ENCODE data around the gene INSR.
A peak's percentile ranks its signal among the peaks of the same experiment; 100 is the strongest.

INSR gene

GRCh38 chr19:7272856-7273578, 21.2 kb downstream of the INSR start:
- H3K4me1 Mint-ChIP-seq (ENCODE audit: low read depth) = peaks cover 8% of the 10 kb centered on the region
- H3K27me3 Mint-ChIP-seq = no peaks in the 10 kb centered on the region
- H3K9me3 Mint-ChIP-seq = no peaks in the 10 kb centered on the region
- no peak overlapping the region for H3K4me3 Mint-ChIP-seq
- no peaks in the 10 kb centered on the region for H3K36me3 Mint-ChIP-seq (ENCODE audit: low read depth)
- H3K27ac Mint-ChIP-seq = no peak overlapping the region

- H3K9me3 Mint-ChIP-seq = no peaks in the 10 kb centered on the region
- H3K4me3 Mint-ChIP-seq = no peak overlapping the region
- H3K27ac Mint-ChIP-seq = no peak overlapping the region
- H3K36me3 Mint-ChIP-seq (ENCODE audit: low read depth) = no peaks in the 10 kb centered on the region
- peaks cover 8% of the 10 kb centered on the region for H3K4me1 Mint-ChIP-seq (ENCODE audit: low read depth)
- H3K27me3 Mint-ChIP-seq = no peaks in the 10 kb centered on the region
Measured at GRCh38 chr19:7268705-7269098, 25.5 kb downstream of the INSR start.

- H3K4me3 Mint-ChIP-seq = no peak overlapping the region
- peak overlapping the region; percentile 58 for H3K27ac Mint-ChIP-seq
- no peaks in the 10 kb centered on the region for H3K9me3 Mint-ChIP-seq
- peaks cover 5% of the 10 kb centered on the region for H3K4me1 Mint-ChIP-seq (ENCODE audit: low read depth)
- no peaks in the 10 kb centered on the region for H3K36me3 Mint-ChIP-seq (ENCODE audit: low read depth)
- H3K27me3 Mint-ChIP-seq = no peaks in the 10 kb centered on the region
Measured at GRCh38 chr19:7267792-7268704, 26.2 kb downstream of the INSR start.

GRCh38 chr19:7266832-7267231, 27.4 kb downstream of the INSR start:
- no peaks in the 10 kb centered on the region for H3K4me1 Mint-ChIP-seq (ENCODE audit: low read depth)
- H3K4me3 Mint-ChIP-seq = no peak overlapping the region
- no peaks in the 10 kb centered on the region for H3K9me3 Mint-ChIP-seq
- H3K27ac Mint-ChIP-seq = no peak overlapping the region
- H3K27me3 Mint-ChIP-seq = no peaks in the 10 kb centered on the region
- no peaks in the 10 kb centered on the region for H3K36me3 Mint-ChIP-seq (ENCODE audit: low read depth)

- no peak overlapping the region for H3K27ac Mint-ChIP-seq
Measured at GRCh38 chr19:7265963-7266362, 28.3 kb downstream of the INSR start.

GRCh38 chr19:7264858-7265257, 29.4 kb downstream of the INSR start:
- no peak overlapping the region for H3K27ac Mint-ChIP-seq

More at GRCh38 chr19:7265963-7266362, 28.3 kb downstream of the INSR start:
- no peak overlapping the region for H3K4me3 Mint-ChIP-seq
- H3K27me3 Mint-ChIP-seq = no peaks in the 10 kb centered on the region
- no peaks in the 10 kb centered on the region for H3K36me3 Mint-ChIP-seq (ENCODE audit: low read depth)
- H3K9me3 Mint-ChIP-seq = no peaks in the 10 kb centered on the region
- no peaks in the 10 kb centered on the region for H3K4me1 Mint-ChIP-seq (ENCODE audit: low read depth)

GRCh38 chr19:7263521-7263920, 30.7 kb downstream of the INSR start:
- Mint-ChIP-seq H3K36me3 (ENCODE audit: low read depth) (no peaks in the 10 kb centered on the region), H3K27me3 (no peaks in the 10 kb centered on the region), H3K4me1 (ENCODE audit: low read depth) (no peaks in the 10 kb centered on the region), H3K27ac (no peak overlapping the region), H3K9me3 (no peaks in the 10 kb centered on the region), H3K4me3 (no peak overlapping the region)

More at GRCh38 chr19:7264858-7265257, 29.4 kb downstream of the INSR start:
- no peaks in the 10 kb centered on the region for H3K9me3 Mint-ChIP-seq
- H3K4me3 Mint-ChIP-seq = no peak overlapping the region
- no peaks in the 10 kb centered on the region for H3K36me3 Mint-ChIP-seq (ENCODE audit: low read depth)
- H3K4me1 Mint-ChIP-seq (ENCODE audit: low read depth) = no peaks in the 10 kb centered on the region
- no peaks in the 10 kb centered on the region for H3K27me3 Mint-ChIP-seq

- Mint-ChIP-seq H3K36me3 (ENCODE audit: low read depth) (no peaks in the 10 kb centered on the region), H3K4me1 (ENCODE audit: low read depth) (no peaks in the 10 kb centered on the region), H3K9me3 (no peaks in the 10 kb centered on the region), H3K4me3 (no peak overlapping the region), H3K27me3 (no peaks in the 10 kb centered on the region), H3K27ac (no peak overlapping the region)
Measured at GRCh38 chr19:7263066-7263465, 31.1 kb downstream of the INSR start.

- no peak overlapping the region for H3K27ac Mint-ChIP-seq
Measured at GRCh38 chr19:7262470-7262869, 31.7 kb downstream of the INSR start.

GRCh38 chr19:7260161-7260560, 34.1 kb downstream of the INSR start:
- no peak overlapping the region for H3K27ac Mint-ChIP-seq
- H3K9me3 Mint-ChIP-seq = no peaks in the 10 kb centered on the region
- no peaks in the 10 kb centered on the region for H3K4me1 Mint-ChIP-seq (ENCODE audit: low read depth)
- no peak overlapping the region for H3K4me3 Mint-ChIP-seq
- no peaks in the 10 kb centered on the region for H3K36me3 Mint-ChIP-seq (ENCODE audit: low read depth)
- H3K27me3 Mint-ChIP-seq = no peaks in the 10 kb centered on the region

More at GRCh38 chr19:7262470-7262869, 31.7 kb downstream of the INSR start:
- Mint-ChIP-seq H3K9me3 (no peaks in the 10 kb centered on the region), H3K36me3 (ENCODE audit: low read depth) (no peaks in the 10 kb centered on the region), H3K4me3 (no peak overlapping the region), H3K27me3 (no peaks in the 10 kb centered on the region), H3K4me1 (ENCODE audit: low read depth) (no peaks in the 10 kb centered on the region)

GRCh38 chr19:7258840-7259395, 35.3 kb downstream of the INSR start:
- Mint-ChIP-seq H3K27me3 (no peaks in the 10 kb centered on the region), H3K27ac (no peak overlapping the region), H3K9me3 (no peaks in the 10 kb centered on the region), H3K4me3 (no peak overlapping the region), H3K36me3 (ENCODE audit: low read depth) (no peaks in the 10 kb centered on the region), H3K4me1 (ENCODE audit: low read depth) (no peaks in the 10 kb centered on the region)

GRCh38 chr19:7258041-7258839, 36.0 kb downstream of the INSR start:
- Mint-ChIP-seq H3K4me1 (ENCODE audit: low read depth) (no peaks in the 10 kb centered on the region), H3K4me3 (no peak overlapping the region), H3K27ac (no peak overlapping the region), H3K36me3 (ENCODE audit: low read depth) (no peaks in the 10 kb centered on the region), H3K27me3 (no peaks in the 10 kb centered on the region), H3K9me3 (no peaks in the 10 kb centered on the region)

GRCh38 chr19:7257148-7258040, 36.8 kb downstream of the INSR start:
- H3K4me1 Mint-ChIP-seq (ENCODE audit: low read depth) = no peaks in the 10 kb centered on the region
- H3K27ac Mint-ChIP-seq = no peak overlapping the region

GRCh38 chr19:7255631-7256030, 38.6 kb downstream of the INSR start:
- no peaks in the 10 kb centered on the region for H3K4me1 Mint-ChIP-seq (ENCODE audit: low read depth)
- H3K27me3 Mint-ChIP-seq = no peaks in the 10 kb centered on the region
- H3K27ac Mint-ChIP-seq = no peak overlapping the region
- H3K9me3 Mint-ChIP-seq = no peaks in the 10 kb centered on the region
- no peaks in the 10 kb centered on the region for H3K36me3 Mint-ChIP-seq (ENCODE audit: low read depth)
- H3K4me3 Mint-ChIP-seq = no peak overlapping the region

More at GRCh38 chr19:7257148-7258040, 36.8 kb downstream of the INSR start:
- no peaks in the 10 kb centered on the region for H3K27me3 Mint-ChIP-seq
- no peak overlapping the region for H3K4me3 Mint-ChIP-seq
- H3K9me3 Mint-ChIP-seq = no peaks in the 10 kb centered on the region
- H3K36me3 Mint-ChIP-seq (ENCODE audit: low read depth) = no peaks in the 10 kb centered on the region
